GM23338 (cell line): ENCODE results near the gene CCDC70. TPM values are rescaled to one million over a fixed set of nuclear protein-coding genes. Genes with fewer than 3 reads are reported as not detected.

Experiments
- ATAC-seq: fragments of 200-7000 bp; cut with Tn5 transposase; 3 replicates; pipeline ENCODE4 v1.9.1; 2020
- DNase-seq: peaks from one replicate; pipeline ENCODE4 v3.0.0-alpha.2; 2015; ENCODE audit warnings: low spot score
- H2AFZ ChIP-seq: fragments of 200-600 bp; sonication (generic); 2 replicates; pipeline ENCODE4 v1.8.0; 2016; ENCODE audit warnings: antibody characterized with exemption, mild to moderate bottlenecking, moderate library complexity
- H3F3A ChIP-seq: fragments of 200-600 bp; sonication (generic); replicated peaks from 2 replicates; pipeline ENCODE4 v1.8.0; 2017; ENCODE audit warnings: antibody characterized with exemption, mixed run types, low read depth
- H3K27ac ChIP-seq: fragments of 200-600 bp; sonication (generic); 2 replicates; pipeline ENCODE4 v1.6.1; 2016; ENCODE audit warnings: low read depth
- H3K27me3 ChIP-seq: fragments of 200-600 bp; sonication (generic); 2 replicates; pipeline ENCODE4 v1.8.0; 2016; ENCODE audit warnings: mild to moderate bottlenecking, mixed run types, moderate library complexity; ENCODE audit not compliant: insufficient read depth
- H3K36me3 ChIP-seq: fragments of 200-600 bp; sonication (generic); 2 replicates; pipeline ENCODE4 v1.8.0; 2016; ENCODE audit warnings: mild to moderate bottlenecking; ENCODE audit not compliant: insufficient read depth
- H3K4me1 ChIP-seq: fragments of 200-600 bp; sonication (generic); 2 replicates; pipeline ENCODE4 v1.8.0; 2016; ENCODE audit warnings: mild to moderate bottlenecking, moderate library complexity; ENCODE audit not compliant: insufficient read depth
- H3K4me2 ChIP-seq: fragments of 200-600 bp; sonication (generic); 2 replicates; pipeline ENCODE4 v1.7.1; 2017; ENCODE audit warnings: mixed run types
- H3K4me3 ChIP-seq: fragments of 200-600 bp; sonication (generic); 2 replicates; pipeline ENCODE4 v1.6.1; 2016; ENCODE audit warnings: mixed run types
- H3K79me2 ChIP-seq: fragments of 200-600 bp; sonication (generic); replicated peaks from 2 replicates; pipeline ENCODE4 v1.8.0; 2017; ENCODE audit warnings: mild to moderate bottlenecking; ENCODE audit not compliant: insufficient read depth
- H3K9me2 ChIP-seq: fragments of 200-600 bp; sonication (generic); 2 replicates; pipeline ENCODE4 v1.8.0; 2017; ENCODE audit not compliant: insufficient read depth
- H4K20me1 ChIP-seq: fragments of 200-600 bp; sonication (generic); replicated peaks from 2 replicates; pipeline ENCODE4 v1.8.0; 2017; ENCODE audit warnings: mild to moderate bottlenecking; ENCODE audit not compliant: insufficient read depth
- H3K27ac Mint-ChIP-seq: 2 replicates; pipeline ENCODE4 v1.8.0; 2020; ENCODE audit warnings: inconsistent platforms, mild to moderate bottlenecking, moderate library complexity, mixed read lengths
- H3K27me3 Mint-ChIP-seq: 3 replicates; pipeline ENCODE4 v1.8.0; 2022; ENCODE audit warnings: low read depth, mild to moderate bottlenecking, moderate library complexity, mixed read lengths, inconsistent platforms; ENCODE audit not compliant: insufficient read depth, poor library complexity
- H3K36me3 Mint-ChIP-seq: 3 replicates; pipeline ENCODE4 v1.8.0; 2021; ENCODE audit warnings: low read depth, mild to moderate bottlenecking, inconsistent platforms, moderate library complexity, mixed read lengths
- H3K4me1 Mint-ChIP-seq: 3 replicates; pipeline ENCODE4 v1.8.0; 2020; ENCODE audit warnings: mild to moderate bottlenecking, inconsistent platforms, mixed read lengths
- H3K4me3 Mint-ChIP-seq: 3 replicates; pipeline ENCODE4 v1.8.0; 2021; ENCODE audit warnings: moderate library complexity, mild to moderate bottlenecking, inconsistent platforms, mixed read lengths
- H3K9me3 Mint-ChIP-seq: 3 replicates; pipeline ENCODE4 v1.8.0; 2020; ENCODE audit warnings: moderate library complexity, mild to moderate bottlenecking, inconsistent platforms, mixed read lengths
- CREB1 ChIP-seq: fragments of 250-450 bp; sonication (Bioruptor Pico); IDR thresholded peaks from 2 replicates; pipeline ENCODE4 v1.5.0; 2020; ENCODE audit warnings: low read depth, mild to moderate bottlenecking, moderate library complexity
- CTCF ChIP-seq, 2 experiments: fragments of 200-600 bp in 1 of 2; sonication (generic) in 1 of 2; conservative IDR thresholded peaks; 2 replicates each; pipeline versions ENCODE4 v1.5.1 to v1.6.1; 2016 to 2017; ENCODE audit warnings: antibody characterized with exemption in 2 of 2, low read depth in 2 of 2, mild to moderate bottlenecking in 2 of 2, moderate library complexity in 1 of 2
- ETS1 ChIP-seq: IDR thresholded peaks from 2 replicates; pipeline ENCODE4 v1.6.1; 2016; ENCODE audit warnings: antibody characterized with exemption
- EZH2 ChIP-seq: fragments of 200-600 bp; sonication (generic); IDR thresholded peaks from one replicate; pipeline ENCODE4 v1.8.0; 2017; ENCODE audit warnings: antibody characterized with exemption, mild to moderate bottlenecking, low read depth; ENCODE audit not compliant: unreplicated experiment
- EZH2phosphoT487 ChIP-seq: fragments of 200-600 bp; sonication (generic); IDR thresholded peaks from one replicate; pipeline ENCODE4 v1.8.1; 2018; ENCODE audit warnings: antibody characterized with exemption; ENCODE audit not compliant: unreplicated experiment
- JUNB ChIP-seq: IDR thresholded peaks from one replicate; pipeline ENCODE4 v1.6.1; 2016; ENCODE audit warnings: antibody characterized with exemption; ENCODE audit not compliant: unreplicated experiment
- REST ChIP-seq: IDR thresholded peaks from one replicate; pipeline ENCODE4 v1.6.1; 2018; ENCODE audit warnings: antibody characterized with exemption; ENCODE audit not compliant: unreplicated experiment
- ZNF114 ChIP-seq: fragments of 250-450 bp; sonication (Bioruptor Pico); IDR thresholded peaks from 2 replicates; pipeline ENCODE4 v1.5.0; 2020; ENCODE audit warnings: mild to moderate bottlenecking, moderate library complexity
- ZNF462 ChIP-seq: fragments of 250-450 bp; sonication (Bioruptor Pico); IDR thresholded peaks from 2 replicates; pipeline ENCODE4 v1.5.0; 2020; ENCODE audit warnings: mild to moderate bottlenecking, moderate library complexity
- polyA plus RNA-seq: library from polyadenylated mRNA; unstranded; fragments of >200 nt; fragmentation: Nextera tagmentation; extraction: Ambion mirVana; gene quantifications from 2 replicates; pipeline ENCODE4 v1.2.1, GENCODE V29; 2016
- total RNA-seq: library from RNA; depleted of rRNA; stranded (reverse); fragments of >200 nt; shearing (Covaris generic); gene quantifications from 2 replicates; pipeline ENCODE4 v1.2.3, GENCODE V29; 2014

CCDC70 gene
- total and polyA plus RNA-seq, 2 experiments from 2014 or later: not detected

- peaks cover 3% of the 10 kb centered on the region; the same call in 1 of the 3 replicates for H3K36me3 Mint-ChIP-seq
- DNase-seq (no peak), ATAC-seq (no peak)
- Histone ChIP-seq H3K4me3 (no peak overlapping the region), H3K27me3 (no peaks in the 10 kb centered on the region), H3K4me2 (no peak overlapping the region), H3K36me3 (no peaks in the 10 kb centered on the region), H3K4me1 (no peaks in the 10 kb centered on the region), H4K20me1 (no peaks in the 10 kb centered on the region), H3K27ac (no peak overlapping the region), H2AFZ (no peak overlapping the region), H3F3A (no peaks in the 10 kb centered on the region), H3K79me2 (no peaks in the 10 kb centered on the region), H3K9me2 (peaks cover 6% of the 10 kb centered on the region; the same call in 1 of the 2 replicates)
- peaks cover 9% of the 10 kb centered on the region for H3K9me3 Mint-ChIP-seq
- peaks cover 14% of the 10 kb centered on the region for H3K27me3 Mint-ChIP-seq
- H3K27ac Mint-ChIP-seq: no peak overlapping the region
- H3K4me3 Mint-ChIP-seq: no peak overlapping the region
- H3K4me1 Mint-ChIP-seq: peaks cover 11% of the 10 kb centered on the region; the same call in 2 of the 3 replicates
- no peak for TF ChIP-seq JUNB
- TF ChIP-seq ZNF462 (CRISPR knock-in tag): no peak
- TF ChIP-seq CREB1 (CRISPR knock-in tag): no peak
- TF ChIP-seq ZNF114 (CRISPR knock-in tag): no peak
- TF ChIP-seq EZH2: no peak
- TF ChIP-seq CTCF (conservative IDR thresholded peaks at IDR 0.05; ENCODE audit: low read depth in 2 of 2): no peak
- TF ChIP-seq REST: no peak
- no peak for TF ChIP-seq ETS1
- TF ChIP-seq EZH2phosphoT487: no peak
Observed at GRCh38 chr13:51848674-51849073, 13.1 kb upstream of the CCDC70 start.
